Suprapubic skin (tissue), 4 donors: ENCODE results near the gene FOXO3. TPM values are rescaled to one million over a fixed set of nuclear protein-coding genes. Genes with fewer than 3 reads are reported as not detected.

Experiments
- DNase-seq, 2 donors: peaks; one replicate each; pipeline ENCODE4 v3.0.0-alpha.2; 2019; ENCODE audit warnings: low spot score in 2 of 2
- H3K27ac ChIP-seq: fragments of 200-600 bp; sonication (generic); one replicate; pipeline ENCODE4 v1.5.1; 2019
- H3K27me3 ChIP-seq: fragments of 200-600 bp; sonication (generic); one replicate; pipeline ENCODE4 v1.5.1; 2019
- H3K36me3 ChIP-seq: fragments of 200-600 bp; sonication (generic); one replicate; pipeline ENCODE4 v1.5.1; 2019
- H3K4me1 ChIP-seq: fragments of 200-600 bp; sonication (generic); one replicate; pipeline ENCODE4 v1.5.1; 2019
- H3K4me3 ChIP-seq: fragments of 200-600 bp; sonication (generic); one replicate; pipeline ENCODE4 v1.5.1; 2019; ENCODE audit warnings: mild to moderate bottlenecking
- H3K9me3 ChIP-seq: fragments of 200-600 bp; sonication (generic); one replicate; pipeline ENCODE4 v1.5.1; 2019
- CTCF ChIP-seq, 2 donors: fragments of 200-600 bp in 1 of 2; fragments of 450-650 bp in 1 of 2; sonication (generic) in 1 of 2; IDR thresholded peaks; one replicate each; pipeline ENCODE4 v1.5.1; 2016 to 2019; ENCODE audit warnings: antibody characterized with exemption in 2 of 2, mild to moderate bottlenecking in 1 of 2, moderate library complexity in 1 of 2
- EP300 ChIP-seq: sonication (generic); formaldehyde crosslinking; IDR thresholded peaks from one replicate; pipeline ENCODE4 v1.6.1; 2017; ENCODE audit warnings: antibody characterized with exemption
- POLR2A ChIP-seq, 2 donors: fragments of 450-650 bp; IDR thresholded peaks; one replicate each; pipeline ENCODE4 v1.6.1; 2017; ENCODE audit warnings: antibody characterized with exemption in 2 of 2, mild to moderate bottlenecking in 2 of 2, moderate library complexity in 2 of 2
- POLR2AphosphoS5 ChIP-seq, 3 donors: sonication (generic); formaldehyde crosslinking; IDR thresholded peaks; one replicate each; pipeline ENCODE4 v1.6.1; 2017; ENCODE audit warnings: antibody characterized with exemption in 3 of 3
- WGBS: methylation state at CpG from one replicate; pipeline ENCODE4 v1.1.5; 2018; 5-methylcytosine and 5-hydroxymethylcytosine counted together
- total RNA-seq, 4 donors: library from RNA; depleted of rRNA; stranded (reverse); fragments of >200 nt; gene quantifications; one replicate each; pipeline ENCODE4 v1.1.0, GENCODE V29; 2016

FOXO3 gene
- total RNA-seq, 4 donors from 2014 or later, result 103 to 141 (median 121) TPM

GRCh38 chr6:108609276-108609769 lies 48.6 kb downstream of the FOXO3 start:
- Histone ChIP-seq H3K27me3 (no peaks in the 10 kb centered on the region), H3K9me3 (no peaks in the 10 kb centered on the region), H3K36me3 (no peaks in the 10 kb centered on the region), H3K27ac (peak overlapping the region; percentile 58), H3K4me1 (peaks cover 72% of the 10 kb centered on the region), H3K4me3 (no peak overlapping the region)
- TF ChIP-seq CTCF (IDR thresholded peaks at IDR 0.05), result no peak
- TF ChIP-seq POLR2A (IDR thresholded peaks at IDR 0.05), result no peak
- no peak for TF ChIP-seq POLR2AphosphoS5 (IDR thresholded peaks at IDR 0.05)
- no peak for TF ChIP-seq EP300
- WGBS, result 82% methylated on average over 5 of the region's 5 CpGs
- DNase-seq, result no peak

GRCh38 chr6:108610270-108610839 lies 49.6 kb downstream of the FOXO3 start:
- H3K27ac ChIP-seq, result no peak overlapping the region
- no peak for DNase-seq
- H3K9me3 ChIP-seq, result no peaks in the 10 kb centered on the region
- H3K4me1 ChIP-seq, result peaks cover 73% of the 10 kb centered on the region
- H3K4me3 ChIP-seq, result no peak overlapping the region
- 74% methylated on average over 3 of the region's 3 CpGs for WGBS
- no peaks in the 10 kb centered on the region for H3K27me3 ChIP-seq
- TF ChIP-seq CTCF (IDR thresholded peaks at IDR 0.05) (no peak), POLR2A (IDR thresholded peaks at IDR 0.05) (no peak), EP300 (no peak), POLR2AphosphoS5 (IDR thresholded peaks at IDR 0.05) (no peak)
- no peaks in the 10 kb centered on the region for H3K36me3 ChIP-seq

GRCh38 chr6:108610957-108611586 lies 50.4 kb downstream of the FOXO3 start:
- no peak overlapping the region for H3K4me3 ChIP-seq

GRCh38 chr6:108612852-108613251 lies 52.1 kb downstream of the FOXO3 start:
- Histone ChIP-seq H3K27me3 (no peaks in the 10 kb centered on the region), H3K4me1 (peaks cover 73% of the 10 kb centered on the region), H3K27ac (no peak overlapping the region), H3K9me3 (no peaks in the 10 kb centered on the region), H3K36me3 (no peaks in the 10 kb centered on the region), H3K4me3 (no peak overlapping the region)
- DNase-seq, result no peak
- TF ChIP-seq POLR2AphosphoS5 (IDR thresholded peaks at IDR 0.05) (no peak), EP300 (no peak), CTCF (IDR thresholded peaks at IDR 0.05) (no peak)

More at GRCh38 chr6:108610957-108611586, 50.4 kb downstream of the FOXO3 start:
- WGBS, result 61% methylated on average over 4 of the region's 4 CpGs
- no peaks in the 10 kb centered on the region for H3K36me3 ChIP-seq
- no peak overlapping the region for H3K27ac ChIP-seq
- no peaks in the 10 kb centered on the region for H3K9me3 ChIP-seq
- DNase-seq, result no peak
- H3K4me1 ChIP-seq, result peaks cover 73% of the 10 kb centered on the region
- TF ChIP-seq EP300, result no peak
- no peak for TF ChIP-seq POLR2A (IDR thresholded peaks at IDR 0.05)
- no peak for TF ChIP-seq POLR2AphosphoS5 (IDR thresholded peaks at IDR 0.05)
- TF ChIP-seq CTCF (IDR thresholded peaks at IDR 0.05), result no peak
- no peaks in the 10 kb centered on the region for H3K27me3 ChIP-seq

GRCh38 chr6:108616544-108616943 lies 55.8 kb downstream of the FOXO3 start:
- no peak for DNase-seq
- Histone ChIP-seq H3K27ac (no peak overlapping the region), H3K27me3 (no peaks in the 10 kb centered on the region), H3K9me3 (no peaks in the 10 kb centered on the region), H3K4me3 (no peak overlapping the region), H3K36me3 (no peaks in the 10 kb centered on the region), H3K4me1 (peaks cover 69% of the 10 kb centered on the region)
- no peak for TF ChIP-seq CTCF (IDR thresholded peaks at IDR 0.05)
- WGBS, result 67% methylated on average over 3 of the region's 3 CpGs
